HG03060 (cell line): ENCODE measurements around the gene KLC1.

ENCODE experiments used
- ATAC-seq: cut with Tn5 transposase; IDR thresholded peaks from one replicate; pipeline ENCODE4 v1.9.1; 2021; ENCODE audit warnings: low read depth, moderate number of reproducible peaks; ENCODE audit not compliant: unreplicated experiment

The KLC1 gene

GRCh38 chr14:103702095-103702494, 73.1 kb downstream of the KLC1 start:
- ATAC-seq = no peak

- no peak for ATAC-seq
These were observed 73.8 kb downstream of the KLC1 start for GRCh38 chr14:103702497-103703432.

- no peak for ATAC-seq
These were observed 74.7 kb downstream of the KLC1 start for GRCh38 chr14:103703433-103704385.

GRCh38 chr14:103704708-103705107, 75.7 kb downstream of the KLC1 start:
- ATAC-seq = no peak

GRCh38 chr14:103705118-103705503, 76.1 kb downstream of the KLC1 start:
- no peak for ATAC-seq

DNA sequence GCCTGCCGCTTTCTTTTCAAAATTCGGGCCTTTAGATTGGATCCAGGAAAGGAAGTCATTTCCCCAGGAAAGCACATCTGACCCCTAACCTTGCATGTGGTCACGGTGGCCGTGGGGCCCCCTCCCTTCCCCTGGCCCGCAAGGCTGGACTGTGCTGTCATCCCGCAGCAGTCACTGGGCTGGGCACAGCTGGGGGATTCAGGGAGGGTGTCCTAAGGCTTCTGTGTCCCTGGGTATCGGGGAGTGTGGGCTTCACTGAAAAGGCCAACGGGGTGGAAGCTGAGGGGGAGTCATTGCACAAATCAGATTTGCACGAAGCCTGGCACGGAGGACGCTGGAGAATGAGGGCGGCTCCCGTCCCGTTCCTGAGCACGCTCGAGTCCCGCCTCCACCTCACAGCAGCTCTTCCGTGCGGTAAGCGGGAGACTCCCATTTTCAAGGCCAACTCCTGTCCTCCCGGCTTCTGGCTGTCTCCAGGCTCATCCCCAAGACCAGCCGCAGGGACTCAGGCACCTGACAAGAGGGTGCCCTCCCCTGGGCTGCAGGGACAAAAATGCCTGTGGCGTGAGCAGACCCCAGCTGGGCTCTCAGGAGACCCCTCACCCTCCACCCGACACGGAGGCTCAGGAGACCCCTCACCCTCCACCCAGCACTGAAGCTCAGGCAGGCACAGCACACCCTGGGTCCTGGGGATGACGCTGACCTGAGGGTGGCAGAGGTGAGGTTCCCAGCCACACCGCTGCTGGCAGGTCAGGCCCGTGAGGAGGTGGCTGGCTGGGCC, 76.7 kb downstream of the KLC1 start:
- no peak for ATAC-seq

- ATAC-seq = no peak
These were observed 77.7 kb downstream of the KLC1 start for GRCh38 chr14:103706551-103707328.

- ATAC-seq = no peak
These were observed 78.6 kb downstream of the KLC1 start for GRCh38 chr14:103707329-103708263.

DNA sequence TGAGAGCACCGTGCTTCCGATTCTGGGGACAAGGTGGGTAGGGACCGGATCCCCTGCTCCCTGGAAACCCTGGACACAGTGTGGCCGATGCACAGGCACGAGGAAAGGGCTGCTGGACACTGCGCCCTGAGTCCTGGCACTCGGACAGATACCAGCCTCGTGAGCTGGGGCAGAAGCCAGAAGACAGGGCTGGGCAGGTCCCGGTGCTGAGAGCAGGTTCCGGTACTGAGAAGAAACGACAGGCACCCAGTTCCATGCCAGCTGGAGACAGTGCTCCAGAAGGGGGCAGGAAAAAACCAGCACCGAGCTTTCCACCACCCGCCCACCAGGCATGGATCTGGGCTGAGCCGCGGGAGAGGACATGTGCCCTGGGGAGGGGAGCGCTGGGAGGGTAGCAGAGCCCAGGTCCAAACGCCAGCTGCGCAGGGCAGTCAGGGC, 79.8 kb downstream of the KLC1 start:
- ATAC-seq = no peak

DNA sequence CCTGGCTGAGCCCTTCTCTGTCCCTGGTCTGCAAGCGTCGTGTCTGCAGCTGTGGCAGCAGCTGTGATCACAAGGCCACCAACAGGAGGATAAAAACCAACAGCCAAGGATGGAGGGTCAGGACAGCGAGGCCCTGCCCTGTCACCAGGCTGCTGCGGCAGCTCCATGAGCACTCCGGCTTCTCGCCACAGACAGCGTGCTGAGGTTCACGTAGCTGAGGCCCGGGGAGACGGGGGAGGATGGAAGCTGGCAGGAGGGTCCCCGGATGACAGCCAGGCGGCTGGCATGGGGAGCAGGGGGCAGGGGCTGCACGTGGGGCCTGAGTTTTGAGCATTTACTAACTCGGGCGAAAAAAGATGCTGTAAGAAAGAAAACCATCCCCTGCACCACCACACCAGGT, 80.8 kb downstream of the KLC1 start:
- no peak for ATAC-seq

- ATAC-seq = no peak
These were observed 81.9 kb downstream of the KLC1 start for GRCh38 chr14:103710771-103711377.

- no peak for ATAC-seq
These were observed 82.8 kb downstream of the KLC1 start for GRCh38 chr14:103711516-103712431.

DNA sequence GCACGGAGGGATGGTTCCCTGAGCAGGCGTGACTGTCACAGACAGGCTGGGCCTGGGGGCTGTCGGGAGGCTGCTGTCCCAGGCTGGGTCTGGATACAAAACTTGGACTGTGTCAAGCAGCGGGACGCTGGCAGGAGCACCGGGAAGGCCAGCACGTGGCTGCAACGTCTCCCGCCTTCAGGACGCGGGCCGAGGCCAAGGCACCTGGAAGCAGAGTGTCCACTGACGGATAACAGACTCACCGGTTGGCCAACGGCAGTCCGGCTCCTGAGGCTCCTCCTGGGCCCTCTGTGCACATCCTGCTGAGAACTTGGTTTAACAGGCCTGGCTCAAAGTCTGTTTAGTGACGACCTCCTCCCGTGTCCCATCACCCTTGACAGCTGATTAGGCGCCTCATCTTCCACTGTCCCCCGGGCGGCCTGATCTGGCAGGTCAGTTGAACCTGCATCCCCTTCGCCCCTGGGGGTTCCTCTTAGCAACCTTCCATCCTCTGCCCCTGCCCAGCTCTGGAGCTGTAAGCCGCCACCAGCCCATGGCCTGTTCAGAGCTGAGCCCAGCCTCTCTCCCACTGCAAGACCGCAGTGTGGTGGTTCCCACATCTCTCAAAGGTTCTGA, 83.7 kb downstream of the KLC1 start:
- no peak for ATAC-seq

GRCh38 chr14:103713304-103714062, 84.5 kb downstream of the KLC1 start:
- no peak for ATAC-seq

GRCh38 chr14:103714063-103714724, 85.2 kb downstream of the KLC1 start:
- no peak for ATAC-seq
